ENCODE data around the gene RPS26.
"Not testable (repeated sequence)": the region's sequence is repeated elsewhere in the genome, so short reads cannot be mapped to it uniquely, and the experiment has no call there.

DNA sequence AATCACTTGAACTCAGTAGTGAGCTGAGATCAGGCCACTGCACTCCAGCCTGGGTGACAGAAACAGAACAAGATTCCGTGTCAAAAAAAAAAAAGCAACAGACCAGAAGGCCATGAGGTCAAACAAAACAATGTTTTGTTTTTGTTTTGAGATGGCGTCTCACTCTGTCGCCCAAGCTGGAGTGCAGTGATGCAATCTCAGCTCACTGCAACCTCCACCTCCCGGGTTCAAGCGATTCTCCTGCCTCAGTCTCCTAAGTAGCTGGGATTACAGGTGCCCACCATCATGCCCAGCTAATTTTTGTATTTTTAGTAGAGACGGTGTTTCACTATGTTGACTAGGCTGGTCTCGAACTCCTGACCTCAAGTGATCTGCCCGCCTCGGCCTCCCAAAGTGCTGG is 36.2 kb downstream of the RPS26 start:
- TF ChIP-seq MAZ (CRISPR knock-in tag; conservative IDR thresholded peaks at IDR 0.05 in 1 of 2, IDR thresholded peaks at IDR 0.05 in 1 of 2); ZBTB5 (IDR thresholded peaks at IDR 0.05); TFAP4 (CRISPR knock-in tag; IDR thresholded peaks at IDR 0.05; ENCODE audit: borderline replicate concordance); ZNF589 (CRISPR knock-in tag; IDR thresholded peaks at IDR 0.05; ENCODE audit: low read depth); RNF2 (IDR thresholded peaks at IDR 0.05); DNMT1 (IDR thresholded peaks at IDR 0.05); NR2C1 (IDR thresholded peaks at IDR 0.05); NR2C1 (tag; IDR thresholded peaks at IDR 0.05); CC2D1A (IDR thresholded peaks at IDR 0.05); POLR2A (conservative IDR thresholded peaks at IDR 0.05); C11orf30 (IDR thresholded peaks at IDR 0.05; ENCODE audit: low read depth); FOXM1 (IDR thresholded peaks at IDR 0.05; ENCODE audit: low read depth); FOXM1 (CRISPR knock-in tag; IDR thresholded peaks at IDR 0.05; ENCODE audit: low read depth): not testable (repeated sequence)
- TF ChIP-seq, protein P1, sequence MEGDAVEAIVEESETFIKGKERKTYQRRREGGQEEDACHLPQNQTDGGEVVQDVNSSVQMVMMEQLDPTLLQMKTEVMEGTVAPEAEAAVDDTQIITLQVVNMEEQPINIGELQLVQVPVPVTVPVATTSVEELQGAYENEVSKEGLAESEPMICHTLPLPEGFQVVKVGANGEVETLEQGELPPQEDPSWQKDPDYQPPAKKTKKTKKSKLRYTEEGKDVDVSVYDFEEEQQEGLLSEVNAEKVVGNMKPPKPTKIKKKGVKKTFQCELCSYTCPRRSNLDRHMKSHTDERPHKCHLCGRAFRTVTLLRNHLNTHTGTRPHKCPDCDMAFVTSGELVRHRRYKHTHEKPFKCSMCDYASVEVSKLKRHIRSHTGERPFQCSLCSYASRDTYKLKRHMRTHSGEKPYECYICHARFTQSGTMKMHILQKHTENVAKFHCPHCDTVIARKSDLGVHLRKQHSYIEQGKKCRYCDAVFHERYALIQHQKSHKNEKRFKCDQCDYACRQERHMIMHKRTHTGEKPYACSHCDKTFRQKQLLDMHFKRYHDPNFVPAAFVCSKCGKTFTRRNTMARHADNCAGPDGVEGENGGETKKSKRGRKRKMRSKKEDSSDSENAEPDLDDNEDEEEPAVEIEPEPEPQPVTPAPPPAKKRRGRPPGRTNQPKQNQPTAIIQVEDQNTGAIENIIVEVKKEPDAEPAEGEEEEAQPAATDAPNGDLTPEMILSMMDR (IDR thresholded peaks at IDR 0.05 in 2 of 3, conservative IDR thresholded peaks at IDR 0.05 in 1 of 3; ENCODE audit: insufficient read depth in 2 of 3, low read depth in 1 of 3, low read length in 3 of 3): not testable (repeated sequence)
- peak; percentile 64 for TF ChIP-seq CEBPG (CRISPR knock-in tag; IDR thresholded peaks at IDR 0.05)
- TF ChIP-seq CEBPG (tag; conservative IDR thresholded peaks at IDR 0.05 in 1 of 2, IDR thresholded peaks at IDR 0.05 in 1 of 2): peak in 1 of 2 experiments; percentile 62; a peak in 2 of 4 replicates
- TF ChIP-seq, protein P2, sequence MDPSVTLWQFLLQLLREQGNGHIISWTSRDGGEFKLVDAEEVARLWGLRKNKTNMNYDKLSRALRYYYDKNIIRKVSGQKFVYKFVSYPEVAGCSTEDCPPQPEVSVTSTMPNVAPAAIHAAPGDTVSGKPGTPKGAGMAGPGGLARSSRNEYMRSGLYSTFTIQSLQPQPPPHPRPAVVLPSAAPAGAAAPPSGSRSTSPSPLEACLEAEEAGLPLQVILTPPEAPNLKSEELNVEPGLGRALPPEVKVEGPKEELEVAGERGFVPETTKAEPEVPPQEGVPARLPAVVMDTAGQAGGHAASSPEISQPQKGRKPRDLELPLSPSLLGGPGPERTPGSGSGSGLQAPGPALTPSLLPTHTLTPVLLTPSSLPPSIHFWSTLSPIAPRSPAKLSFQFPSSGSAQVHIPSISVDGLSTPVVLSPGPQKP (CRISPR knock-in tag; IDR thresholded peaks at IDR 0.05): not testable (repeated sequence)
